Measurements from ENCODE around the gene TUBB6. TPM values are rescaled to one million over a fixed set of nuclear protein-coding genes. Genes with fewer than 3 reads are reported as not detected.

Gene TUBB6
- total and polyA plus RNA-seq, 10 of the 15 experiments (the other 5 are each of a cell fraction or from before 2014, with no cell fraction given), result 27.4 to 262 (median 82.5) TPM

- Histone ChIP-seq H3K9me3 (replicated peaks; ENCODE audit: control insufficient read depth, insufficient read depth, low read length) (no peaks in the 10 kb centered on the region), H3K4me3 (no peak overlapping the region), H3K79me2 (ENCODE audit: control insufficient read depth, insufficient read depth, low read length) (no peaks in the 10 kb centered on the region), H2AFZ (ENCODE audit: control insufficient read depth, low read depth, low read length) (no peak overlapping the region), H3K4me2 (ENCODE audit: control insufficient read depth, insufficient read depth) (no peak overlapping the region), H3K4me1 (ENCODE audit: control insufficient read depth, insufficient read depth, low read length) (no peaks in the 10 kb centered on the region), H4K20me1 (ENCODE audit: control insufficient read depth, insufficient read depth) (no peaks in the 10 kb centered on the region), H3K27ac (ENCODE audit: control insufficient read depth, insufficient read depth) (no peak overlapping the region), H3K36me3 (ENCODE audit: control insufficient read depth in 2 of 2, insufficient read depth in 2 of 2, low read length in 1 of 2) (no peaks in the 10 kb centered on the region), H3K27me3 (replicated peaks in 1 of 2; ENCODE audit: control insufficient read depth in 2 of 2, insufficient read depth in 2 of 2, low read length in 1 of 2) (no peaks in the 10 kb centered on the region; a peak in 2 of 4 replicates), H3K9ac (ENCODE audit: control insufficient read depth, insufficient read depth, low read length) (no peak overlapping the region)
- DNase-seq (ENCODE audit: low read depth, low spot score) (no peak), FAIRE-seq (no peak), ATAC-seq (no peak)
- POLR2A ChIA-PET, result no interaction called here
- WGBS (ENCODE audit: insufficient coverage, insufficient replicate concordance, low lambda C conversion rate, missing lambda C conversion rate), result 20% methylated on average over 2 of the region's 2 CpGs
- RAD21 ChIA-PET (ENCODE audit: unreplicated experiment), result no interaction called here
- BruUV-seq (replicated peaks), result no TSS peak
- SMC1A ChIA-PET (ENCODE audit: uncharacterized antibody, unreplicated experiment), result no interaction called here
- in situ Hi-C loops (cut with MboI) (no loop called here), intact Hi-C loops (cut with micrococcal nuclease; ENCODE audit: unreplicated experiment) (no loop called here)
- CTCF ChIA-PET, result no interaction called here
- no peak for TF ChIP-seq ZBTB4 (CRISPR knock-in tag; IDR thresholded peaks at IDR 0.05)
- TF ChIP-seq NFYB (IDR thresholded peaks at IDR 0.05; ENCODE audit: insufficient read depth, low read depth, low read length), result no peak
- no peak for TF ChIP-seq SIX5 (IDR thresholded peaks at IDR 0.05; ENCODE audit: low read depth, low read length, severe bottlenecking)
- no peak for TF ChIP-seq SREBF1 (IDR thresholded peaks at IDR 0.05; ENCODE audit: low read length)
- no peak for TF ChIP-seq TCF7 (IDR thresholded peaks at IDR 0.05; ENCODE audit: borderline replicate concordance)
- TF ChIP-seq TCF3 (IDR thresholded peaks at IDR 0.05; ENCODE audit: borderline replicate concordance, insufficient read depth, low read depth, low read length), result no peak
- no peak for TF ChIP-seq SMAD5 (IDR thresholded peaks at IDR 0.05; ENCODE audit: low read depth)
- no peak for TF ChIP-seq DPF2 (IDR thresholded peaks at IDR 0.05)
- TF ChIP-seq IKZF1 (conservative IDR thresholded peaks at IDR 0.05), result no peak
- TF ChIP-seq NKRF (conservative IDR thresholded peaks at IDR 0.05), result no peak
- no peak for TF ChIP-seq SMARCA5 (IDR thresholded peaks at IDR 0.05)
- no peak for TF ChIP-seq NR2C2 (IDR thresholded peaks at IDR 0.05; ENCODE audit: borderline replicate concordance, control insufficient read depth, insufficient read length, low read depth)
- no peak for TF ChIP-seq NFIC (IDR thresholded peaks at IDR 0.05; ENCODE audit: low read depth, low read length)
- no peak for TF ChIP-seq ZNF217 (IDR thresholded peaks at IDR 0.05)
- no peak for TF ChIP-seq ZNF207 (IDR thresholded peaks at IDR 0.05; ENCODE audit: borderline replicate concordance)
Measured at GRCh38 chr18:12264864-12265263, 43.2 kb upstream of the TUBB6 start.
